GM19397 (cell line): ENCODE data around the gene LCP1.

Experiments used
- ATAC-seq: cut with Tn5 transposase; IDR thresholded peaks from one replicate; pipeline ENCODE4 v1.9.1; 2021; ENCODE audit warnings: mild to moderate bottlenecking, moderate library complexity; ENCODE audit not compliant: unreplicated experiment

LCP1 gene

DNA sequence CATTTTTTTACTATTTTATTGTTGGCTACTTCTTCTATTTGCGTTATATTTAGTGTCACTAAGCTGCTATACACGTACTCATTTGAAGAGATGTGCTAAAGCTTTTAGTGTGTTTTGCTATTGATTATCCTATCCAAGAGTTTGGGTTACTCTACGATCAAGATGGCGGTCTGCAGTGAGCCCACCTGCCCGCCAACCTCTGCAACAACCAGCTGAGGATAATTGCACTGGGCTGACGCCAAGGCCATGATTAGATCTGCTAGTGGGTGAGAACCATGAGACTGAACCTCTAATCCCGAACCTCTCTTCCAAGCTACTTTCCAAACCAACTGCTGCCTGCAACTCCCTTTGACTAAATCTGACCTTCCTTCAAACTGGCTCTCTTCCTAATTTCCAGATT is 78.9 kb downstream of the LCP1 start:
- ATAC-seq: no peak

DNA sequence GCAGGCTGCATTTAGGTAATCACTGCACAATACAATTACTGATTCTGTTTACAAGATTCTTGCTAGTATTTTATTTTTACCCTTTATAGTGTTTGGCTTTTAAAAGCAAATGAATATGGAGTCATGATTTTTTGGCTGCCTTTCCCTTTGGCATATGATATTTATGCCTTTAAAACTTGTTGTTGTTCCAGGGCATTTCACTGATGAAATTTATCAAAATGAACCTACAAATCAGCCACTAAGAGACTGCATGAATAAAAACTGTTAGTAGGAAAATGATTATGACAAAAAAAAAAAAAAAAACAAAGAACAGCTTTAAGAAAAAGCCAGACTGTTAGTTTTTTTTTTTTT is 79.7 kb downstream of the LCP1 start:
- ATAC-seq: no peak

- no peak for ATAC-seq
Measured at GRCh38 chr13:46101484-46102254, 80.3 kb downstream of the LCP1 start.

GRCh38 chr13:46101002-46101401 is 81.0 kb downstream of the LCP1 start:
- no peak for ATAC-seq

DNA sequence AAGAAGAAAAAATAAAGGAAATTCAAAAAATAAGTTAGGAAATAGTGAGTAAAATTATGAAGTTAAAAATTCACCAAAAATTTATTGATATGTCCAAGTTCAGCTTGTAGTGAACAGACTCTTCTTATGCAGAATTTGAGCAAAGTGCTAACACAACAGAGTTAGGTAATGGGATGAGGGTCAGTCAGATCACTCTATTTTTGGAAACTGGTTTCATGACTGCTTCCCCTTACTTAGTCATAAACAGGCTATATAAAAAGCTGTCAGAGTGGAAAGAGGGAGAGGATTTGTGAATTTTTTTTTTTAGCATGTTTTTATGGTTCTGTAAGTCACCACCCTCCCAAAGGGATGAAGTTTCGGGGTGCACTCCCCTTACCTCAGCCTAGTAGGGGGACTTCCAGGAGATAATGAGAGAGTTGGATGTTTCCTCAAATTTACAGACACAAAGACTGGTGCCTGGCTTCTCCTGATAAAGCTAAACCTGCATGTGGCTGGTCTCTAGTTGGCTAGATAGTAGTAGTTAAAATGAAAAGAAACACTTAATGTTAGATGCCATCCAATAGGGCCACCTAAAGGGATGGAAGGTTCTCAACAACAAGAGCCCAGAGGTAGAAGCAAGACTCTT is 81.7 kb downstream of the LCP1 start:
- no peak for ATAC-seq

GRCh38 chr13:46097663-46098062 is 84.3 kb downstream of the LCP1 start:
- ATAC-seq: no peak

DNA sequence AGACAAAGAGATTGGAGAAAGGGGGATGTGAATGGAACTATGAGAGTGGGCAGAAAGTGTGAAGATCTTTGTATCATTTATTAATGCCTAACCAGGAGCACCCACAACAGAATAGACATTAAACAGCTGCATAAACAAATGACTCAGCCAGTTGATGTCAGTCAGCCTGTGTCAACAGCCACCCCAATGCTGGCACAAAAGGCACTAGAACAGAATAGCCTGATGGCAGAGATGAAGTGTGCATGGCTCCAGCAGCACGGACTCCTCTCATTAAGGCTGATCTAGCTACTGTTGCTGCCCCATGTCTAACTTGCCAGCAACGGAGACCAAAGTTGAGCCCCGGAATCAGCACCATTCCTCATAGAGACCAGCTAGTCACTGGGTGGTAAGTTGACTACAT is 85.0 kb downstream of the LCP1 start:
- ATAC-seq: no peak

GRCh38 chr13:46094478-46094877 is 87.5 kb downstream of the LCP1 start:
- no peak for ATAC-seq

DNA sequence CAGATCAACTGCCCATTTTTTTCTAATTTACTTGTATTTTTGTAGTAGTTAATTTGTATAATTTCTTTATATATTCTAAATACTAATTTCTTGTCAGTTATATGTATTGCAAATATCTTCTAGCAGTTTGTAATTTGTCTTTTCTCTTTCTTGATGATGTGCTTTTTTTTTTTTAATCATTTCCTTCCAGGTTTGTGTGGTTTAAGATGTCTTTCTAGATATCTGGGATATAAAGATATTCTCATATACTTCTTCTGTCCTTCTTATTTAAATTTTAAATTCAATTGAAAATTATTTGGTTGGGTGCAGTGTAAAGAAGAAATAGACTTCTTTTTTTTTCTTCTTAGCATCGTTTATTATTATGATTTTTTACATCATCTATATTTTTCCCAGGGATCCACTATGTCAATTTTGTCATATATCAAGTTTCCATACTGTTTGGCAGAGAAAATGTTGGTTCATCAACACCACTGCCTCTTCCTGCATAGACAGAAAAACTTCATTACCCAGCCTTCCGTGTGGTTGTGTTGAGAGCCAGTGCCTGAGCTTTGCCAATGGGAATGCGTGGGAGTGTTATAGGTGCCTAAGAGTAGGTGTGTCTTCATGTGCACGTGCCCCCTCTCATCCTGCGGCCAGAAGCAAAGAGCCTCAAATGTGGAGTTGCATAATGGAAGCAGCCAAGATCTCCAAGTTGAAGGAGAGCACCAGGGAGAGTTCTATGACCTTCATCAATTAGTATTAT is 93.0 kb downstream of the LCP1 start:
- no peak for ATAC-seq

DNA sequence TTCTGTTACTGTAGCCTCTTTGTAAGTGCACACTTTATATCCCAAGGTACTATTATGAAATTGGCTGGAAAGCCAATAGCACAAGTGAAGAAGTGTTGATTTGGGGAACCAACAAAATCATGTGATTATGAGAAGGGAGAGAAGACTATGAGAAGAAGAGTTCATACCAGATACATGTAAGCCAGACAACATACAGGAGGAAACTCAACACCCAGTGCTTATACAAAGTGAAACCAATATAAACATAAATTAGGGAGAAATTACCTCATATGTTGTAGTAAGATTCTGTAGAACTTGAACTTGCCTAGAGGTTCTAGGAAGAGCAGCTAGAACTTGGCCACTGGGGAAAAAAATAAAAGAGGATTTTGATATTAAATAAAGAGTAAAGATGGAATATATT is 94.5 kb downstream of the LCP1 start:
- ATAC-seq: no peak

- ATAC-seq: no peak
Measured at GRCh38 chr13:46086985-46087384, 95.0 kb downstream of the LCP1 start.

GRCh38 chr13:46086421-46086922 is 95.5 kb downstream of the LCP1 start:
- ATAC-seq: no peak

DNA sequence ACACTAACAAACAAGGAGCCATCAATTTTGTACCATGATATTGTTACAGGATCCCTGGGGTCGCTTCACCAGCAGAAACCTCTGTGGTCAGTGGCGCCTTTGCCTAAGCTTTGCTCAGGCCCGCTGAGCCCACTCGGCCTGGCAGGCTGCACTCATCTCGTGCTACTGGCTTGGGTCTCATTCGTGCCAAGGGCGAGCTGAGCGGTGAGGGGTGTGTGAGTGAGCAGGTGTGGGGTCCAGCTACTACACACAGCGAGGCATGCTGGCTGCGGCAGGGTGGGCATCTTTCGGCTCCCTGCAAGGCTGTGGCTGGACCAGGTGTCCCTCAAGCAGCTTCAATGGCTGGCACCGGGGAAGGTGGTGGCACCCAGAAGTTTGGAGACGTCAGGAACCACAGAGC is 96.2 kb downstream of the LCP1 start:
- ATAC-seq: no peak

DNA sequence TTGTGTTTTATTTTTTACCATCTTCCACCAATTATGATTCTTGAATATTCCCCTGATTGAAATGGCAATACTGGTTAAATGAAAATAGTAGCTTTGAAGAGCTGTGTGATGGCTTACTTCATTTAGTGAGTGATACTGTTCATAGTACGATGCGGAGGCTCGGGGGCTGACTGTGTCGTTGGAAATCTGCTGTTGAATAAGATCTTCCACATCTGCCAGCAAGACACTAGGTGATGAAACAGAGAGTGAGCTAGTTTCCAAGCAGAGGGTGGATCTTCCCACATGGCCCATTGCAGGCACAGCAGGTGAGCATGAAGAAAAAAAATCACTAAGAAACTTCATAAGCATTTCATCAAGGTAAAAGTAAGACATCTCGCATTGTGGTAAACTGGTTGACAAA is 99.7 kb downstream of the LCP1 start:
- ATAC-seq: no peak

GRCh38 chr13:46079770-46080169 is 102.2 kb downstream of the LCP1 start:
- no peak for ATAC-seq

DNA sequence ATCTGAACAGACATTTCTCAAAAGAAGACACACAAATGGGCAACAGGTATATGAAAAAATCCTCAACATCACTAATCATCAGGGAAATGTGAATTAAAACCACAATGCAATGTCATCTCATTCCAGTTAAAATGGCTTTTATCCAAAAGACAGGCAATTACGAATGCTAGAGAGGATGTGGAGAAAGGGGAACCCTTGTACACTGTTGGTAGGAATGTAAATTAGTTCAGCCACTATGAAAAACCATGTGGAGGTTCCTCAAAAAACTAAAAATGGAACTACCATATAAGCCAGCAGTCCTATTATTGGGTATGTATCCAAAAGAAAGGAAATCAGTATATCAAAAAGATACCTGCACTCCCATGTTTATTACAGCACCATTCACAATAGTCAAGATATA is 104.7 kb downstream of the LCP1 start:
- ATAC-seq: no peak

GRCh38 chr13:46076827-46077226 is 105.2 kb downstream of the LCP1 start:
- no peak for ATAC-seq
